ENCODE measurements around the gene BRINP3. TPM values are rescaled to one million over a fixed set of nuclear protein-coding genes. Genes with fewer than 3 reads are reported as not detected.

BRINP3 gene
- total RNA-seq, 1 experiment from 2014 or later: 0.28 TPM

DNA sequence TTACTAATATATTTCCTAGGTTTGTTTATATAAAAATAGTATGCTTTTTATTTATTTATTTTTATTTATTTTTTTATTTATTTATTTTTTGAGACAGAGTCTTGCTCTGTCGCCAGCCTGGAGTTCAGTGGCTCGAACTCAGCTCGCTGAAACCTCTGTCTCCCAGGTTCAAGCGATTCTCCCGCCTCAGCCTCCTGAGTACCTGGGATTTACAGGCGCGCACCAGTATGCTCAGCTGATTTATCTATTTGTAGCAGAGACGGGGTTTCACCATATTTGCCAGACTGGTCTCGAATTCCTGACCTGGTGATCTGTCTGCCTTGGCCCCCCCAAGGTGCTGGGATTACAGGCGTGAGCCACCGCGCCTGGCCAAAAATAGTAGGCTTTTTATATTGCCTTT, 33.2 kb downstream of the BRINP3 start:
- DNase-seq (ENCODE audit: low spot score): no peak
- Mint-ChIP-seq H3K36me3 (no peaks in the 10 kb centered on the region), H3K4me3 (no peak overlapping the region), H3K4me1 (peaks cover 12% of the 10 kb centered on the region), H3K9me3 (no peaks in the 10 kb centered on the region), H3K27ac (no peak overlapping the region), H3K27me3 (ENCODE audit: low read depth) (no peaks in the 10 kb centered on the region)
- POLR2A ChIA-PET: no interaction called here
- TF ChIP-seq, protein P1, sequence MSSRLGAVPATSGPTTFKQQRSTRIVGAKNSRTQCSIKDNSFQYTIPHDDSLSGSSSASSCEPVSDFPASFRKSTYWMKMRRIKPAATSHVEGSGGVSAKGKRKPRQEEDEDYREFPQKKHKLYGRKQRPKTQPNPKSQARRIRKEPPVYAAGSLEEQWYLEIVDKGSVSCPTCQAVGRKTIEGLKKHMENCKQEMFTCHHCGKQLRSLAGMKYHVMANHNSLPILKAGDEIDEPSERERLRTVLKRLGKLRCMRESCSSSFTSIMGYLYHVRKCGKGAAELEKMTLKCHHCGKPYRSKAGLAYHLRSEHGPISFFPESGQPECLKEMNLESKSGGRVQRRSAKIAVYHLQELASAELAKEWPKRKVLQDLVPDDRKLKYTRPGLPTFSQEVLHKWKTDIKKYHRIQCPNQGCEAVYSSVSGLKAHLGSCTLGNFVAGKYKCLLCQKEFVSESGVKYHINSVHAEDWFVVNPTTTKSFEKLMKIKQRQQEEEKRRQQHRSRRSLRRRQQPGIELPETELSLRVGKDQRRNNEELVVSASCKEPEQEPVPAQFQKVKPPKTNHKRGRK (CRISPR knock-in tag; IDR thresholded peaks at IDR 0.05; ENCODE audit: borderline replicate concordance): no peak
- TF ChIP-seq TP53 (CRISPR knock-in tag; IDR thresholded peaks at IDR 0.05) (no peak), SP1 (CRISPR knock-in tag; conservative IDR thresholded peaks at IDR 0.05) (no peak), FOXJ3 (CRISPR knock-in tag; IDR thresholded peaks at IDR 0.05; ENCODE audit: borderline replicate concordance) (no peak), CBFB (CRISPR knock-in tag; IDR thresholded peaks at IDR 0.05; ENCODE audit: low read depth) (no peak), ZNF317 (CRISPR knock-in tag; IDR thresholded peaks at IDR 0.05; ENCODE audit: borderline replicate concordance, low read depth) (no peak), ZNF423 (CRISPR knock-in tag; IDR thresholded peaks at IDR 0.05) (no peak)
- no peak for ATAC-seq
- CTCF ChIA-PET: no interaction called here

DNA sequence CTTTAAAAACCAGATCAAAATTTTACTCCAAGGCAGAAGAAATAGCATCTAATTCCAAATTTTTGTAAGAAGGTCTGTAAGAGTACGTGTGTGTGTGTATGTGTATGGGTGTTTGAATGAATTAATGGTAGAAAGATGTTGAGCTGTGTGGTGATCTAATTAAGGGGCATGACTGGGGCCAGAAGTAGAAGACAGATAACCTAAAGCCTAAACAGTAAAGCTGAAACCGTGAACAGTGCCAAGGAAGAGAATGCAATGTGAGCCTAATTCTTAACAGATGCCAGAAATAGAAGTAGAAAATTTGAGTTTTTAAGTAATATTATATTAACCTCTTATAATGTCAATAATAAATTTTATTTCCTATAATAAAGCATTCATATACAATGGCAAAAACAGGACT, 38.2 kb downstream of the BRINP3 start:
- Mint-ChIP-seq H3K4me1 (peaks cover 9% of the 10 kb centered on the region), H3K36me3 (no peaks in the 10 kb centered on the region), H3K27me3 (ENCODE audit: low read depth) (no peaks in the 10 kb centered on the region), H3K27ac (no peak overlapping the region), H3K4me3 (no peak overlapping the region), H3K9me3 (no peaks in the 10 kb centered on the region)
- ChIA-PET CTCF (no interaction called here), POLR2A (no interaction called here)
- DNase-seq (ENCODE audit: low spot score): no peak
- no peak for ATAC-seq
- TF ChIP-seq, protein P2, sequence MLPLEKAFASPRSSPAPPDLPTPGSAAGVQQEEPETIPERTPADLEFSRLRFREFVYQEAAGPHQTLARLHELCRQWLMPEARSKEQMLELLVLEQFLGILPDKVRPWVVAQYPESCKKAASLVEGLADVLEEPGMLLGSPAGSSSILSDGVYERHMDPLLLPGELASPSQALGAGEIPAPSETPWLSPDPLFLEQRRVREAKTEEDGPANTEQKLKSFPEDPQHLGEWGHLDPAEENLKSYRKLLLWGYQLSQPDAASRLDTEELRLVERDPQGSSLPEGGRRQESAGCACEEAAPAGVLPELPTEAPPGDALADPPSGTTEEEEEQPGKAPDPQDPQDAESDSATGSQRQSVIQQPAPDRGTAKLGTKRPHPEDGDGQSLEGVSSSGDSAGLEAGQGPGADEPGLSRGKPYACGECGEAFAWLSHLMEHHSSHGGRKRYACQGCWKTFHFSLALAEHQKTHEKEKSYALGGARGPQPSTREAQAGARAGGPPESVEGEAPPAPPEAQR (CRISPR knock-in tag; IDR thresholded peaks at IDR 0.05): no peak
- TF ChIP-seq, protein P3, sequence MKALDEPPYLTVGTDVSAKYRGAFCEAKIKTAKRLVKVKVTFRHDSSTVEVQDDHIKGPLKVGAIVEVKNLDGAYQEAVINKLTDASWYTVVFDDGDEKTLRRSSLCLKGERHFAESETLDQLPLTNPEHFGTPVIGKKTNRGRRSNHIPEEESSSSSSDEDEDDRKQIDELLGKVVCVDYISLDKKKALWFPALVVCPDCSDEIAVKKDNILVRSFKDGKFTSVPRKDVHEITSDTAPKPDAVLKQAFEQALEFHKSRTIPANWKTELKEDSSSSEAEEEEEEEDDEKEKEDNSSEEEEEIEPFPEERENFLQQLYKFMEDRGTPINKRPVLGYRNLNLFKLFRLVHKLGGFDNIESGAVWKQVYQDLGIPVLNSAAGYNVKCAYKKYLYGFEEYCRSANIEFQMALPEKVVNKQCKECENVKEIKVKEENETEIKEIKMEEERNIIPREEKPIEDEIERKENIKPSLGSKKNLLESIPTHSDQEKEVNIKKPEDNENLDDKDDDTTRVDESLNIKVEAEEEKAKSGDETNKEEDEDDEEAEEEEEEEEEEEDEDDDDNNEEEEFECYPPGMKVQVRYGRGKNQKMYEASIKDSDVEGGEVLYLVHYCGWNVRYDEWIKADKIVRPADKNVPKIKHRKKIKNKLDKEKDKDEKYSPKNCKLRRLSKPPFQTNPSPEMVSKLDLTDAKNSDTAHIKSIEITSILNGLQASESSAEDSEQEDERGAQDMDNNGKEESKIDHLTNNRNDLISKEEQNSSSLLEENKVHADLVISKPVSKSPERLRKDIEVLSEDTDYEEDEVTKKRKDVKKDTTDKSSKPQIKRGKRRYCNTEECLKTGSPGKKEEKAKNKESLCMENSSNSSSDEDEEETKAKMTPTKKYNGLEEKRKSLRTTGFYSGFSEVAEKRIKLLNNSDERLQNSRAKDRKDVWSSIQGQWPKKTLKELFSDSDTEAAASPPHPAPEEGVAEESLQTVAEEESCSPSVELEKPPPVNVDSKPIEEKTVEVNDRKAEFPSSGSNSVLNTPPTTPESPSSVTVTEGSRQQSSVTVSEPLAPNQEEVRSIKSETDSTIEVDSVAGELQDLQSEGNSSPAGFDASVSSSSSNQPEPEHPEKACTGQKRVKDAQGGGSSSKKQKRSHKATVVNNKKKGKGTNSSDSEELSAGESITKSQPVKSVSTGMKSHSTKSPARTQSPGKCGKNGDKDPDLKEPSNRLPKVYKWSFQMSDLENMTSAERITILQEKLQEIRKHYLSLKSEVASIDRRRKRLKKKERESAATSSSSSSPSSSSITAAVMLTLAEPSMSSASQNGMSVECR (CRISPR knock-in tag; IDR thresholded peaks at IDR 0.05; ENCODE audit: borderline replicate concordance): no peak
- no peak for TF ChIP-seq ZNF121 (CRISPR knock-in tag; IDR thresholded peaks at IDR 0.05)
- no peak for TF ChIP-seq CREM (CRISPR knock-in tag; IDR thresholded peaks at IDR 0.05)
- TF ChIP-seq ATF1 (CRISPR knock-in tag; IDR thresholded peaks at IDR 0.05): no peak
- no peak for TF ChIP-seq NFYB (CRISPR knock-in tag; conservative IDR thresholded peaks at IDR 0.05; ENCODE audit: low read depth)
- no peak for TF ChIP-seq NR1H2 (CRISPR knock-in tag; IDR thresholded peaks at IDR 0.05)
- no peak for TF ChIP-seq TCF7 (CRISPR knock-in tag; IDR thresholded peaks at IDR 0.05; ENCODE audit: low read depth)
- TF ChIP-seq, protein P4, sequence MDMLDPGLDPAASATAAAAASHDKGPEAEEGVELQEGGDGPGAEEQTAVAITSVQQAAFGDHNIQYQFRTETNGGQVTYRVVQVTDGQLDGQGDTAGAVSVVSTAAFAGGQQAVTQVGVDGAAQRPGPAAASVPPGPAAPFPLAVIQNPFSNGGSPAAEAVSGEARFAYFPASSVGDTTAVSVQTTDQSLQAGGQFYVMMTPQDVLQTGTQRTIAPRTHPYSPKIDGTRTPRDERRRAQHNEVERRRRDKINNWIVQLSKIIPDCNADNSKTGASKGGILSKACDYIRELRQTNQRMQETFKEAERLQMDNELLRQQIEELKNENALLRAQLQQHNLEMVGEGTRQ (CRISPR knock-in tag; IDR thresholded peaks at IDR 0.05): no peak
- TF ChIP-seq, protein P5, sequence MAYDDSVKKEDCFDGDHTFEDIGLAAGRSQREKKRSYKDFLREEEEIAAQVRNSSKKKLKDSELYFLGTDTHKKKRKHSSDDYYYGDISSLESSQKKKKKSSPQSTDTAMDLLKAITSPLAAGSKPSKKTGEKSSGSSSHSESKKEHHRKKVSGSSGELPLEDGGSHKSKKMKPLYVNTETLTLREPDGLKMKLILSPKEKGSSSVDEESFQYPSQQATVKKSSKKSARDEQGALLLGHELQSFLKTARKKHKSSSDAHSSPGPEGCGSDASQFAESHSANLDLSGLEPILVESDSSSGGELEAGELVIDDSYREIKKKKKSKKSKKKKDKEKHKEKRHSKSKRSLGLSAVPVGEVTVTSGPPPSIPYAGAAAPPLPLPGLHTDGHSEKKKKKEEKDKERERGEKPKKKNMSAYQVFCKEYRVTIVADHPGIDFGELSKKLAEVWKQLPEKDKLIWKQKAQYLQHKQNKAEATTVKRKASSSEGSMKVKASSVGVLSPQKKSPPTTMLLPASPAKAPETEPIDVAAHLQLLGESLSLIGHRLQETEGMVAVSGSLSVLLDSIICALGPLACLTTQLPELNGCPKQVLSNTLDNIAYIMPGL (CRISPR knock-in tag; IDR thresholded peaks at IDR 0.05): no peak
- TF ChIP-seq TEAD1 (CRISPR knock-in tag; IDR thresholded peaks at IDR 0.05): no peak
- TF ChIP-seq, protein P6, sequence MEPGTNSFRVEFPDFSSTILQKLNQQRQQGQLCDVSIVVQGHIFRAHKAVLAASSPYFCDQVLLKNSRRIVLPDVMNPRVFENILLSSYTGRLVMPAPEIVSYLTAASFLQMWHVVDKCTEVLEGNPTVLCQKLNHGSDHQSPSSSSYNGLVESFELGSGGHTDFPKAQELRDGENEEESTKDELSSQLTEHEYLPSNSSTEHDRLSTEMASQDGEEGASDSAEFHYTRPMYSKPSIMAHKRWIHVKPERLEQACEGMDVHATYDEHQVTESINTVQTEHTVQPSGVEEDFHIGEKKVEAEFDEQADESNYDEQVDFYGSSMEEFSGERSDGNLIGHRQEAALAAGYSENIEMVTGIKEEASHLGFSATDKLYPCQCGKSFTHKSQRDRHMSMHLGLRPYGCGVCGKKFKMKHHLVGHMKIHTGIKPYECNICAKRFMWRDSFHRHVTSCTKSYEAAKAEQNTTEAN (CRISPR knock-in tag; IDR thresholded peaks at IDR 0.05): no peak
- TF ChIP-seq KAT7 (CRISPR knock-in tag; IDR thresholded peaks at IDR 0.05; ENCODE audit: borderline replicate concordance): no peak
- TF ChIP-seq IRF2 (CRISPR knock-in tag; IDR thresholded peaks at IDR 0.05; ENCODE audit: borderline replicate concordance, low read depth): no peak
- TF ChIP-seq CREB1 (CRISPR knock-in tag; IDR thresholded peaks at IDR 0.05): no peak
- TF ChIP-seq SMAD4 (CRISPR knock-in tag; IDR thresholded peaks at IDR 0.05): no peak

Measured in WTC11 (cell line).